ENCODE measurements around the gene IL27RA. TPM values are rescaled to one million over a fixed set of nuclear protein-coding genes. Genes with fewer than 3 reads are reported as not detected.

IL27RA gene
- total RNA-seq, 2 experiments from 2014 or later: 5.2 to 9.0 TPM

GRCh38 chr19:14080887-14081796 lies 49.6 kb downstream of the IL27RA start:
- no peak for TF ChIP-seq CTCF (conservative IDR thresholded peaks at IDR 0.05; ENCODE audit: low read length)
- TF ChIP-seq EZH2phosphoT487 (IDR thresholded peaks at IDR 0.05; ENCODE audit: borderline replicate concordance, low read depth, low read length): no peak

GRCh38 chr19:14081797-14082674 lies 50.5 kb downstream of the IL27RA start:
- intact Hi-C loops (cut with micrococcal nuclease; ENCODE audit: unreplicated experiment): loop anchor here (1.0 kb wide), 1 partner anchor 76 kb away; the partner anchor contains the start of gene RFX1
- H3K4me2 ChIP-seq (ENCODE audit: low read length): peak overlapping the region; percentile 90
- H3K4me1 ChIP-seq (ENCODE audit: insufficient read depth, low read length, poor library complexity, severe bottlenecking): peaks cover 19% of the 10 kb centered on the region
- no peak overlapping the region for H3K27ac ChIP-seq (ENCODE audit: low read depth, low read length, poor library complexity, severe bottlenecking)
- no peak for DNase-seq (ENCODE audit: low spot score)
- no peaks in the 10 kb centered on the region for H3K9me2 ChIP-seq (ENCODE audit: insufficient read depth, low read length)
- CTCF ChIA-PET (ENCODE audit: unreplicated experiment): no interaction called here
- peaks cover 20% of the 10 kb centered on the region; the same call in 1 of the 2 replicates for H3K36me3 ChIP-seq (ENCODE audit: insufficient read depth, low read length)
- POLR2A ChIA-PET: interaction anchor here (1.1 kb wide), 1 partner anchor 130 kb away, joined by 3 read pairs; the partner anchor contains the start of gene DCAF15
- H2AFZ ChIP-seq (ENCODE audit: low read length): peak overlapping the region; percentile 74
- peak overlapping the region; percentile 72 for H3K4me3 ChIP-seq (ENCODE audit: low read depth, low read length, poor library complexity, severe bottlenecking)
- no peaks in the 10 kb centered on the region for H3K79me2 ChIP-seq (ENCODE audit: insufficient read depth, low read depth, low read length)
- BruUV-seq (replicated peaks): no TSS peak
- H3K9me3 ChIP-seq (ENCODE audit: low read length): no peaks in the 10 kb centered on the region
- no peaks in the 10 kb centered on the region for H4K20me1 ChIP-seq (ENCODE audit: insufficient read depth, low read length)
- no peak for TF ChIP-seq EZH2phosphoT487 (IDR thresholded peaks at IDR 0.05; ENCODE audit: borderline replicate concordance, low read depth, low read length)
- no peak for TF ChIP-seq CTCF (conservative IDR thresholded peaks at IDR 0.05; ENCODE audit: low read length)

More at GRCh38 chr19:14080887-14081796, 49.6 kb downstream of the IL27RA start:
- intact Hi-C loops (cut with micrococcal nuclease; ENCODE audit: unreplicated experiment): loop anchor here (1.0 kb wide), 1 partner anchor 75 kb away; the partner anchor contains the start of gene RFX1
- Histone ChIP-seq H3K4me3 (ENCODE audit: low read depth, low read length, poor library complexity, severe bottlenecking) (peak overlapping the region; percentile 72), H3K4me1 (ENCODE audit: insufficient read depth, low read length, poor library complexity, severe bottlenecking) (peaks cover 19% of the 10 kb centered on the region), H2AFZ (ENCODE audit: low read length) (peak overlapping the region; percentile 74), H3K27ac (ENCODE audit: low read depth, low read length, poor library complexity, severe bottlenecking) (peak overlapping the region; percentile 54), H3K79me2 (ENCODE audit: insufficient read depth, low read depth, low read length) (no peaks in the 10 kb centered on the region), H4K20me1 (ENCODE audit: insufficient read depth, low read length) (no peaks in the 10 kb centered on the region), H3K36me3 (ENCODE audit: insufficient read depth, low read length) (peaks cover 11% of the 10 kb centered on the region; the same call in 1 of the 2 replicates), H3K4me2 (ENCODE audit: low read length) (peak overlapping the region; percentile 90), H3K9me3 (ENCODE audit: low read length) (no peaks in the 10 kb centered on the region), H3K9me2 (ENCODE audit: insufficient read depth, low read length) (no peaks in the 10 kb centered on the region)
- POLR2A ChIA-PET: interaction anchor here (0.6 to 1.1 kb wide), 2 partner anchors 129 to 350 kb away, joined by 3 read pairs; partner anchors contain the start of gene DCAF15
- CTCF ChIA-PET (ENCODE audit: unreplicated experiment): no interaction called here
- peak; percentile 100 for DNase-seq (ENCODE audit: low spot score)
- BruUV-seq (replicated peaks): TSS peak; percentile 84

All from OCI-LY7 (cell line).